ENCODE data around the gene C1QTNF12. TPM values are rescaled to one million over a fixed set of nuclear protein-coding genes. Genes with fewer than 3 reads are reported as not detected.

C1QTNF12 gene
- polyA plus RNA-seq, 2 donors: 1.6 to 3.0 TPM

- Histone ChIP-seq H3K9me3 (ENCODE audit: control insufficient read depth in 2 of 2, insufficient read depth in 1 of 2, low read depth in 1 of 2, low read length in 1 of 2) (peaks cover 0 to 2% of the 10 kb centered on the region in 2 donors), H3K4me3 (ENCODE audit: low read depth in 1 of 2, low read length in 2 of 2) (no peak overlapping the region), H3K27me3 (ENCODE audit: control insufficient read depth in 1 of 2, insufficient read depth in 2 of 2, low read length in 2 of 2) (no peaks in the 10 kb centered on the region), H3K4me1 (ENCODE audit: control insufficient read depth in 2 of 2, insufficient read depth in 2 of 2, low read length in 1 of 2) (peaks cover 6 to 23% of the 10 kb centered on the region in 2 donors), H3K27ac (ENCODE audit: low read depth in 2 of 2, low read length in 1 of 2) (no peak overlapping the region), H3K36me3 (ENCODE audit: control insufficient read depth in 2 of 2, insufficient read depth in 2 of 2, low read length in 1 of 2) (peaks cover 14 to 53% of the 10 kb centered on the region in 2 donors)
- WGBS, 2 donors: 81 to 84% methylated on average over 52 of the region's 52 CpGs
Observed at GRCh38 chr1:1217621-1218523, 28.6 kb downstream of the C1QTNF12 start.

- WGBS, 2 donors: 89 to 92% methylated on average over 58 to 74 of the region's 74 CpGs
- Histone ChIP-seq H3K4me1 (ENCODE audit: control insufficient read depth in 2 of 2, insufficient read depth in 2 of 2, low read length in 1 of 2) (peaks cover 4 to 18% of the 10 kb centered on the region in 2 donors), H3K27ac (ENCODE audit: low read depth in 2 of 2, low read length in 1 of 2) (no peak overlapping the region), H3K36me3 (ENCODE audit: control insufficient read depth in 2 of 2, insufficient read depth in 2 of 2, low read length in 1 of 2) (peaks cover 10 to 47% of the 10 kb centered on the region in 2 donors), H3K9me3 (ENCODE audit: control insufficient read depth in 2 of 2, insufficient read depth in 1 of 2, low read depth in 1 of 2, low read length in 1 of 2) (no peaks in the 10 kb centered on the region), H3K4me3 (ENCODE audit: low read depth in 1 of 2, low read length in 2 of 2) (no peak overlapping the region), H3K27me3 (ENCODE audit: control insufficient read depth in 1 of 2, insufficient read depth in 2 of 2, low read length in 2 of 2) (no peaks in the 10 kb centered on the region)
Observed at GRCh38 chr1:1216770-1217620, 29.5 kb downstream of the C1QTNF12 start.

DNA sequence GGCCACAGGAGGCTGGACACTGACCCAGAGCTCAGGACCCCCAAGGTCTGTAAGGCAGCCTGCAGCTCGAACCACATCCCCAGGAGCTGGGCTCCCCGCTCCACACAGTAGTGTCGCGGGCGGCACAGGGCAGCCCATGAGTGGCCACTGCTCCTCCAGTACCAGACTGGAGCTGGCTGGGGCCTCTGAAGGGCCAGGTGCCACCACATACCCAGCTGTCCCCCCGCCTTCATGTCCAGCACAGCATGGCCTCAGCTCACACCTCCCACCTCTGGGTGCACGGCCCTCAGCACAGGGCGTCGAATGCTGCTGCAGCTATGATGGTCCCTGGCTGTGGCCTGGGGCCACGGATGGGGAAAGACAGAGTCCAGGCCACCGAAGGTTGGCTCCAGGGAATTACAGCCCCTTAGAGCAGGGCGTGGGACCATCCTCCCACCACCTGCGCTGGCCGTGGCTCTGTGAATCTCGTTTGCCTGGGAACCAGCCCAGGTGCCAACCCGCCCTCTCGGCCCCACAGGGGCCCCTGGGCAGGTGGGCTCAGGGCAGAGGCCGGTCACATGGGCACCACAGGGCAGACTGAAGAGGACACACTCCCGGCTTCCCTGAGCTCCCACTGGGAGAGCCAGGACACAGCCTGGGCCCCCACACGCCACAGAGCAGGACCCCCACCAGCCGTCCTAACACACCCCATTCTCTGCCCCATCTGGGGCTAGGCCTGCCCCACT, 30.5 kb downstream of the C1QTNF12 start:
- 86 to 90% methylated on average over 18 to 21 of the region's 21 CpGs for WGBS, 2 donors
- no peak overlapping the region for H3K4me3 ChIP-seq (ENCODE audit: low read depth in 1 of 2, low read length in 2 of 2)
- H3K4me1 ChIP-seq (ENCODE audit: control insufficient read depth in 2 of 2, insufficient read depth in 2 of 2, low read length in 1 of 2): peaks cover 4 to 18% of the 10 kb centered on the region in 2 donors
- H3K9me3 ChIP-seq (ENCODE audit: control insufficient read depth in 2 of 2, insufficient read depth in 1 of 2, low read depth in 1 of 2, low read length in 1 of 2): no peaks in the 10 kb centered on the region
- peaks cover 7 to 44% of the 10 kb centered on the region in 2 donors for H3K36me3 ChIP-seq (ENCODE audit: control insufficient read depth in 2 of 2, insufficient read depth in 2 of 2, low read length in 1 of 2)
- H3K27me3 ChIP-seq (ENCODE audit: control insufficient read depth in 1 of 2, insufficient read depth in 2 of 2, low read length in 2 of 2): no peaks in the 10 kb centered on the region
- H3K27ac ChIP-seq (ENCODE audit: low read depth in 2 of 2, low read length in 1 of 2): no peak overlapping the region

GRCh38 chr1:1215080-1215676, 31.3 kb downstream of the C1QTNF12 start:
- no peaks in the 10 kb centered on the region for H3K9me3 ChIP-seq (ENCODE audit: control insufficient read depth in 2 of 2, insufficient read depth in 1 of 2, low read depth in 1 of 2, low read length in 1 of 2)
- no peaks in the 10 kb centered on the region for H3K27me3 ChIP-seq (ENCODE audit: control insufficient read depth in 1 of 2, insufficient read depth in 2 of 2, low read length in 2 of 2)
- no peak overlapping the region for H3K27ac ChIP-seq (ENCODE audit: low read depth in 2 of 2, low read length in 1 of 2)
- no peak overlapping the region for H3K4me3 ChIP-seq (ENCODE audit: low read depth in 1 of 2, low read length in 2 of 2)
- 53 to 58% methylated on average over 11 of the region's 11 CpGs for WGBS, 2 donors
- peaks cover 4 to 38% of the 10 kb centered on the region in 2 donors for H3K36me3 ChIP-seq (ENCODE audit: control insufficient read depth in 2 of 2, insufficient read depth in 2 of 2, low read length in 1 of 2)
- H3K4me1 ChIP-seq (ENCODE audit: control insufficient read depth in 2 of 2, insufficient read depth in 2 of 2, low read length in 1 of 2): peaks cover 4 to 18% of the 10 kb centered on the region in 2 donors

DNA sequence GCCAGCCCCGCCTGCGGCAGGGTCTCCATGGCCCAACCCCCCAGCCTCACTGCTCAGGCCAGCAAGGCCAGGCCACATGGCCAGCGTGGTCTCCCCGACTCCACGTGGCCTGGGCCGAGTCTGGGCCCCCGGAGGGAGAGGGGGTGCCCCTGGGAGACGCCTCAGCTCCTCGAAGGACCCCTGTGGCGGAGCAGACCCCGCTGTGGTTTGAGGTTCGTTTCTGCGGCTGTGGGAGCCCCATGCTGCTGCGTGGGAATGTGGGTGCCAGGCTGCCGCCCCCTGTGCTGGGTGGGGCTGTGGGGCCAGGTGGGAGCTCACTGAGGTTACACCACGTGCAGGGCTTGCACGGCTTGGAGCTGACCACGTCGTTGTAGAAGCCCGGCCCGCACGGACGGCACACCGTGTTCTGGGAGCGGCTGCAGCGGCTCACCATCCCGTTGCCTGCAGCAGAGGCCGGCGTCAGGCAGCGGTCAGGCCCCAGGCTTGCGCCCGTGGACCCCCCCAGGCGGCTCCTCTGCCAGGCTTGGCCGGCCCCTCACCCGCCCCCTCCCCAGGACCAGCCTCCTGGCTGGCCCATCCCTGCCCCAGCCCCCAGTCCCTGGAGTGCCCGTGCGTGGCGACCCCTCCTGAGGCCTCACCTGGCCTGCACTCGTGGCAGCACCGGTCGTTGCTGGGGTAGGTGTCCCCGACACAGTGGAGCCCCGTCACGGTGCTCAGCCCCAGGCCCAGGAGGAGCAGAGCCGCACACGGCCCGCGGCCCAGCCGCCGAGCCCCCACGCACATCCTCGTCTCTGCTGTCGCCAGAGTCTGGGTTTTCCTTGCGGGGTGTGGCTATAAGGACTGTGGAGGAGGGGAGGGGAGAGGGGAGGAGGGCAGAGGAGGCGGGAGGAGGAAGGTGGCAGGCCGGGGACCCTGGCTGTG, 32.9 kb downstream of the C1QTNF12 start, which contains the start of gene TNFRSF4:
Gene TNFRSF4 (minus strand): TSS at position 809 of the 921 bp plus-strand sequence. CDS start 26 bp downstream, at position 783.
- Histone ChIP-seq H3K4me3 (ENCODE audit: low read depth in 1 of 2, low read length in 2 of 2) (no peak within 1 kb of the TSS), H3K27me3 (ENCODE audit: control insufficient read depth in 1 of 2, insufficient read depth in 2 of 2, low read length in 2 of 2) (no peaks in the 10 kb centered on the region), H3K4me1 (ENCODE audit: control insufficient read depth in 2 of 2, insufficient read depth in 2 of 2, low read length in 1 of 2) (peaks cover 4 to 18% of the 10 kb centered on the region in 2 donors), H3K27ac (ENCODE audit: low read depth in 2 of 2, low read length in 1 of 2) (no peak within 1 kb of the TSS), H3K9me3 (ENCODE audit: control insufficient read depth in 2 of 2, insufficient read depth in 1 of 2, low read depth in 1 of 2, low read length in 1 of 2) (no peaks in the 10 kb centered on the region), H3K36me3 (ENCODE audit: control insufficient read depth in 2 of 2, insufficient read depth in 2 of 2, low read length in 1 of 2) (peaks cover under 1 to 23% of the 10 kb centered on the region in 2 donors)
- 46 to 57% methylated on average over 51 to 56 of the region's 56 CpGs for WGBS, 2 donors

- peaks cover 3 to 16% of the 10 kb centered on the region in 2 donors for H3K4me1 ChIP-seq (ENCODE audit: control insufficient read depth in 2 of 2, insufficient read depth in 2 of 2, low read length in 1 of 2)
- H3K27ac ChIP-seq (ENCODE audit: low read depth in 2 of 2, low read length in 1 of 2): peak overlapping the region in 1 of 2 donors; percentile 16
- no peaks in the 10 kb centered on the region for H3K9me3 ChIP-seq (ENCODE audit: control insufficient read depth in 2 of 2, insufficient read depth in 1 of 2, low read depth in 1 of 2, low read length in 1 of 2)
- peak overlapping the region in 1 of 2 donors; percentile 22 for H3K4me3 ChIP-seq (ENCODE audit: low read depth in 1 of 2, low read length in 2 of 2)
- WGBS, 2 donors: 55 to 56% methylated on average over 22 to 24 of the region's 24 CpGs
- H3K27me3 ChIP-seq (ENCODE audit: control insufficient read depth in 1 of 2, insufficient read depth in 2 of 2, low read length in 2 of 2): no peaks in the 10 kb centered on the region
- H3K36me3 ChIP-seq (ENCODE audit: control insufficient read depth in 2 of 2, insufficient read depth in 2 of 2, low read length in 1 of 2): peaks cover 0 to 17% of the 10 kb centered on the region in 2 donors
Observed at GRCh38 chr1:1212780-1213344, 33.7 kb downstream of the C1QTNF12 start.

GRCh38 chr1:1211541-1212441, 34.7 kb downstream of the C1QTNF12 start:
- 85 to 88% methylated on average over 26 to 28 of the region's 28 CpGs for WGBS, 2 donors
- Histone ChIP-seq H3K4me3 (ENCODE audit: low read depth in 1 of 2, low read length in 2 of 2) (no peak overlapping the region), H3K9me3 (ENCODE audit: control insufficient read depth in 2 of 2, insufficient read depth in 1 of 2, low read depth in 1 of 2, low read length in 1 of 2) (no peaks in the 10 kb centered on the region), H3K4me1 (ENCODE audit: control insufficient read depth in 2 of 2, insufficient read depth in 2 of 2, low read length in 1 of 2) (peaks cover 3 to 11% of the 10 kb centered on the region in 2 donors), H3K27ac (ENCODE audit: low read depth in 2 of 2, low read length in 1 of 2) (no peak overlapping the region), H3K27me3 (ENCODE audit: control insufficient read depth in 1 of 2, insufficient read depth in 2 of 2, low read length in 2 of 2) (no peaks in the 10 kb centered on the region), H3K36me3 (ENCODE audit: control insufficient read depth in 2 of 2, insufficient read depth in 2 of 2, low read length in 1 of 2) (peaks cover 0 to 8% of the 10 kb centered on the region in 2 donors)
